Activated CD8-positive, alpha-beta memory T cell treated with anti-CD3 and anti-CD28 coated beads, Interleukin-2, amount 50 U/mL, for 1 hour (primary cell): ENCODE measurements around the gene MOXD1.
"Not testable (repeated sequence)": the region's sequence is repeated elsewhere in the genome, so short reads cannot be mapped to it uniquely, and the experiment has no call there.

ENCODE experiments used
- DNase-seq: peaks from one replicate; pipeline ENCODE4 v3.0.0-alpha.2; 2020; ENCODE audit errors: extremely low read depth

MOXD1 gene

DNA sequence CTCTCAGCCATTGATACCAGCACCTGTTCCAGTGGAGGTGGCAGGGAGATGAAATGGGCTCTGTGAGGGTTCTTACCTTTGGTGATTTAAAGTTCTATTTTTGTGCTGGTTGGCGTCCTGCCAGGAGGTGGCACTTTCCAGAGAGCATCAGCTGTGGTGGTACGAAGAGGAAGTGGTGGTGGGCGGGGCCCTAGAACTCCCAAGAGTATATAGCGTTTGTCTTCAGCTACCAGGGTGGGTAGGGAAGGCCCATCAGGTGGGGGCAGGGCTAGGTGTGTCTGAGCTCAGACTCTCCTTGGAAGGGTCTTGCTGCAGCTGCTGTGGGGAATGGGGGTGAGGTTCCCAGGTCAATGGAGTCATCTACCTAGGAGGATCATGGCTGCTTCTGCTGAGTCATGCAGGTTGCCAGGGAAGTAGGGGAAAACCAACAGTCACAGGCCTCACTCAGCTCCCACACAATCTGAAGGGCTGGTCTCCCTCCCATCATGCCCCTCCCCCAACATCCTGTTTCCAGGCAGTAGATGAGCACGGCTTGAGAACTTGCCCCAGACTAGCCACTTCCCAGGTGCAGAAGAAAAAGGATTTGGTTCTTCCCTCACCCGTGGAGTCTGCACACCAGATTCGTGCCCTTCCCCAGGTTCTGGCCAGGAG is 46.6 kb downstream of the MOXD1 start:
- no peak for DNase-seq

DNA sequence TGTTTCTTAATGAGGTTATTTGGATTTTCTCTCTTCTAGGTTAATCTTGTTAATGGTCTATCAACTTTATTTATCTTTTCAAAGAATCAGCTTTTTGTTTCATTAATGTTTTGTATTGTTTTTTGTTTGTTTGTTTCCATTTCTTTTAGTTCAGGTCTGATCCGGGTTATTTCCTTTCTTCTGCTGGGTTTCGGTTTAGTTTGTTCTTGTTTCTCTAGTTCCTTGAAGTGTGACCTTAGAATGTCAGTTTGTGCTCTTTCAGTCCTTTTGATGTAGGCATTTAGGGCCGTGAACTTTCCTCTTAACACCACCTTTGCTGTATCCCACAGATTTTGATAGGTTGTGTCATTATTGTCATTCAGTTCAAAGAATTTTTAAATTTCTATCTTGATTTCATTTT is 49.3 kb downstream of the MOXD1 start:
- not testable (repeated sequence) for DNase-seq

DNA sequence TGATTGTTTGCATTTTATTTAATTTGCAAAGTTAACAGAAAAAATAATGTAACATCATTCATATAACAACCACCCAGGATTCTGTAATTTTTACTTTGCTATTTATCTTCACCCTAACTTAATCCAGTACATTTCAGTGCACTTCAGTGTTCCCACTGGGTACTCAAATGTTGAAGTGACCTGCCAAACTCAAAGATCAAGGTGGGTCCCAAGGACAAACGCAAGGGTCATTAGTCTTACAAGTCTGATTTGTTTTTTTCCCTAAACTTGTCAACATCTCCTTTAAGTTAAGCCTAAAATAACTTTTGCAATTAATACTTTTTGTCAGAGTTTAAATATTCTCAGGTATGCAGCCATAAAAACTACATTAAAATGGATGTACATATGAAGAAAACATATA is 53.0 kb downstream of the MOXD1 start:
- no peak for DNase-seq

DNA sequence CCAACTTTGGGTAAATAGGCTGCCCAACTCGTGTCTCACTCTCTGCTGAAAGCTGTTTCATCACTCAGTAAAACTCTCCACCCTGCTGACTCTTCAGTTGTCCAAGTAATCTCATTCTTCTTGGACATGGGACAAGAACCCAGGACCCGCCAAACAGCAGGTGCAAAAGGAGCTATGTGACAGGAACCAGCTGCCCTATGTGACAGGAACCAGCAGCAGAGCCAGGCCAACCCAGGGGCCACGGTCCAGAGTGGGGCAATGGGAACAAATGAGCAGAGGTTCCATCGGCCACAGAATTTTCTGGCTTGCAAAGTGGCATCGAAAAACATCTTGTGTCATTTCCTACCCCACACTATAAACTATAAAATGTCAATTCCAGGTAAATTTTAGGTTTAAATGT is 56.5 kb downstream of the MOXD1 start:
- no peak for DNase-seq

DNA sequence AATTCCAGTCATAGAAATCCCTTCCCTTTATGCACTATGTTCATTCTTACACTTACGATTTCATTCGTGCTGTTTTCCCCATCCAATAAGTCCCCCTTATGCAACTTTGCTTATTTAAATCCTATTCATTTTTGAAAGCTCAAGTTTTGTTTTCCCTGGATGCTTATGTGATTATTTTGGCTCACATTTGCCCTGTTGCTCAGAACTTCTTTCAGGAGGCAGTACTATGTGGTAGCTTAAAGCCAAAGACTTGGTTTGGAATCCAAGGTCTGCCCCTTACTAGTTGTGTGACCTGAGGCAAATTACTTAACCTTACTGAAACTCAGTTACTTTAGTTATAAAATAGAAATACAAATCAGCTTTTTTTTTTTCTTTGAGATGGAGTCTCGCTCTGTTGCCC is 59.6 kb downstream of the MOXD1 start:
- DNase-seq = no peak

DNA sequence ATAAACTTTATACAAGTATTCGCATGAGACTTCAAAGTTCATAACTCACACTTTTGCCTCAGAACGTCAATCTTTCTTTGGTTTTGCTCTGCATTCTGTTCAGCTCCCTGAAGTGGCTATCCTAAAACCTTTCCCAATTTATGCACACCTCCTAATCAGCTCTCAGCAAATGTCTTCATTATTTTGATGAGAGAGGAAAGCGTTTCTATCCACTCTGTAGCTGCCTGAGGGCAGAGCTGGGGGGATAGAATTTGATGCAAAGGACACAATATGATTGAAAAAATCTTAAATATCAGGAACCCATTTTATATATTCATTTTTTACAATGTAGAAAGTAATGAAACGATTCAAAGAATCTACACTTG is 66.8 kb downstream of the MOXD1 start:
- DNase-seq = no peak

DNA sequence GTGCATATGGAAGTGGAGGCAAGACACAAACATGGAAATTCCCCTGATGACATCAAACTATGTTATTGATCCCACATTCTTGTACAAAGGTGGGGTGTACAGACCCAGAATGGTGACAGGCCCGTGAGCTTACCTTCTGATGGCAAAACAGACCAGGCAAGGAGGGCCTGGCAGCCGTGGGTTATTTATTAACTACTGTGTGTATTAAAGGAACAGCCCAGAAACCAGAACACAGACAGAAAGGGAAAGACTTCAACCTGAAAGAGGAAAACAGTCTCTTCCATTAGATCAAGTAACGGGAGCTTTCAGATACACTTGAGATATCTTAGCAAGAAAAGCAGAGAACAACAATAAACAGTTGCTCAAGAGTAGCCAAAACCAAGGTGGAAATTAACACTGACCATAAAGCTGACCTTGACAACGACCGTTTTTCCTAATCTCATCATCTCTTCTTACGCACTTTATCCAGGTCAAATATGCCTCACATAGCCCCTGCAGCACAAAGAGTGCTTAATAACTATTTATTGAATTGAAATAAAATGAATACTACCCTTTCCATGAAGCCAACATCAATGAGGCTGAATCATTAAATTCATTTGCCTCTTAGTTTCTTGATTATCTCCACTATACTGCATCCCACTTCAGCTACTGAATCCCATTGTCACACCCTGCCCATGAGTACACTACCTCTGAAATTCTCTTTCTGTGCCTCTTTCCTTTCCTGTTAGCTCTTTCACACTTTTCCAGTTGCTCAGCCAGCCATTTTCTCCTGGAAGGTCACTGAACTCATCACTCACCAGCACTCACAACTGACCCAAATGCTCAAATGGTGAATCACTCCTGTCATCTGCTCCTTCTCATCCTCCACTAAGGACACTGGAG is 67.4 kb downstream of the MOXD1 start:
- DNase-seq = no peak

DNA sequence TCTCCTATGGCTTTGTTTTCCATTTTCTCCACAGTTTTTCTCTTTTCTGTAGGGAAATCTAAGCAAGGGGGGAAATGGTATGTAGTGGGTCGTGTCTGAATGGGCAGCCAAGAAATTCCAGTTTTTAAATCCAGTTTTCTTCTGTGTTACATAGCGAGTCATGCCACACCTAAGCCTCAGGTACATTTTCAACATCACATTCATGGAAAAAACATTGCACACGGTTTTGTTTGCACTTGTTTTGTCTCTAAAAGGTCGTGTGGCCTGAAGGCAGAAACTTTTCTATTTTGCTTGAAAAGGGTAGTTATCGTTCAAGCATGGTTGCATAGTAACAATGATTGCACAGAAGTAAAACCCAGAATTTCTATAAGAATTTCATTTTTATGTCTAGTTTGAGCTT is 70.5 kb downstream of the MOXD1 start:
- no peak for DNase-seq

DNA sequence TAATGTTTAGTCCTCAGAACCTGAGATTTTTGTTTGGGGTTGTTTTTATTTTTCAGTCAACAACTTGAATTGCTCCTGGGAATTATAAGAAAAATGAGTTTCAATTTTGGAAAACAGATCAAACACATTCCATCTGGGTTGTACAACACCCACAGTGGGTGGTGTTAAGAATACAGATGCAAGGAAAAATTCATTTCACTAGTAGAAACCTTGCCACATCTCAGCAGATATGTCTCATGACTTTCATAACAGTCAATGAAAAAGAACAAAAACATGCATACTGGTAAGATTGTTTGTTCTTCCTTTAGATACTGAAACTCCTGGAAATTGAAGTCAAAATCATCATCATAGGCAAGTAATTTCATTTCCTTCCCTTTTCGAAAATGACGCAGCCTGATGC is 78.9 kb downstream of the MOXD1 start:
- no peak for DNase-seq

DNA sequence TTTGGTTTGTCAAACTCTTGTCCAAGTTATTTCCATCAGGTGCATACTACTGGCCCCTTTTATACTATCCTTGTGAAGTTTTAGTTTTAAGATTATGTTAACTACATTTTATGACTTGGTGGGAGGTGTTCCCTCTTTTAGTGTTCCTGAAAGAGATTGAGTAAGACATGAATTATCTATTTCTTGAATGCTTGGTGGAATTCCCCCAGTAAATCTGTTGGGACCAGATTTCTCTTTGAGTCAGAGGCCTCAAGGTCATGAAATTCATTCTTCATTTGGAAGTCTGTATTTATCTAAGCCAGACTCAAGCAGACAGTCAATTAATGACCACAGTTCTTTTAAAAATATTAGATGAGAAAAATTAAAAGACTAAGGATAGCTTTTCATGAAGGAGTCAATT is 81.3 kb downstream of the MOXD1 start:
- DNase-seq = no peak

DNA sequence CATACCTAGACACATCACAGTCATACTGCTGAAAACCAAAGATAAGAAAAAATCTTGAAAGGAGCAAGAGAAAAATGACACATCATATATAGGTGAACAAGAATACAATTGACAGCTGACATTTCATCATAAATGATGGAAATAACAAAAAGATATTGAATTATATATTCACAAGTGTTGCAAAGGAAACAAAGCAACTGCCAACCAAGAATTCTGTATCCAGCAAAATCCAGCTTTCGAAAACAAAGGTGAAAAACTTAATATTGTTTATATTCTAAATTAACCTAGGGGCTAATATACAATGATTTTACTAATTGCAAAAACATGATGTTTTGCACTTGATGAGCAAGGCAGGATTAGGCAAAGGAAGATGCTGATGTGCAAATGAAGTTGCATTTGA is 84.3 kb downstream of the MOXD1 start:
- DNase-seq = no peak

DNA sequence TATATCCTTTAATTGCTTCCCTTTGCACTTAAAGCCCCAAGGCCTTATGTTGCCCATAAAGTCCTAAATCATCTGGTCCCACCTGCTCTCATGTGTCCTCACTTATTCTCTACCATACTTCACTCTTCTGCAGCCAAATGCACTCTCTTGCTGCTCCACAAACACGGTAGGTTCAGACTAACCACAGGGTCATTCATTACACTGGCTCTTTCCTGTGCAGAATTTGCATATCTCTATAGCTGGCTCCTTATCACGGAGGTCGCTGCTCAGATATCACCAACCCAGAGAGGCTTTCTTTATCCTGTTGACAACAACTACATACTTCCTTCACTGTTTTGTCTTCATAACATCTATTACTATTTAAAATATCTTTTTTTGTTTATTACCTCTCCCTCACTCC is 86.8 kb downstream of the MOXD1 start:
- DNase-seq = no peak

DNA sequence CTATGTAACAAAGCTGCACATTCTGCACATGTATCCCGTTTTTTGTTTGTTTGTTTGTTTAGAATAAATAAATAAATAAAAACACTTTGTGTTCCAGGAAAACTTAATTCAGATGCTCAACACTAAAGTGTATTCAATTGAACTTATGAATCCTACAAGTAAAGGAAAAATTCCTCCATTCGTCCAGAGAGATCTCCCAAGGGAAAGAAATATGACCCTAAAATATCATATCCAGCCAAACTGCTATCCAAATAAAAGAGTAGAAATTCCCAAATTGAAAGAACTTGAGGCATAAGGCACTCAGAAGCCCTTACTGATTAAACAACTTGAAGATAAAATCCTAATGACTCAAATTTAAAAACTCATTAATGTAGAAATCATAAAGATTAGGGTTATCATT is 90.4 kb downstream of the MOXD1 start:
- DNase-seq = no peak

DNA sequence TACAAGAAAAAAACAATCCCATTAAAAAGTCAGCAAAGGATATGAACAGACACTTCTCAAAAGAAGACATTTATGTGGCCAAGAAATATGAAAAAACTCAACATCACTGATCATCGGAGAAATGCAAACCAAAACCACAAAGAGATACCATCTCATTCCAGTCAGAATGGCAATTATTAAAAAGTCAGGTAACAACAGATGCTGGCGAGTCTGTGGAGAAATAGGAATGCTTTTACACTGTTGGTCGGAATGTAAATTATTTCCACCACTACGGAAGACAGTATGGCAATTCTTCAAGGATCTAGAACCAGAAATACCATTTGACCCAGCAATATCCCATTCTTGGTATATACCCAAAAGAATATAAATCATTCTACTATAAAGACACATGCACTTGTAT is 91.1 kb downstream of the MOXD1 start:
- not testable (repeated sequence) for DNase-seq

DNA sequence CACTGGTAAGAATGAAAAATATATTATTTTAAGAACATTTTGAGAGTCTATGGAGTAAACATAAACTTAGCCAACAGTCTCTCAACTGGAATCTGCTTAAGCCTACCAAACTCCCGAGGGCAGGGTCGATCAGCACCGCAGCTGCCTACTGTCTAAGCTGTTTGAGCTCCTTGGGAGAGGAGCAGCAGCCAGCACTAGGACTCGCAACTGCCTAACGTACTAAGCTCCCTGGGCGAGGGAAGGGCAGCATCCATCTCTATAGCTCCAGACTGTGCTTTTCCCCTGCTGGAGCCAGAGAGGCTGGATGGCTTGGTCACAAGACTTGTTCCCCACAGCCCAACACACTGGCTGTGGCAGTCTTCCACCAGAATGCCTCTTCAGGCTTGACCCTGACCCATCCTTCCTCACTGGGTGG is 96.4 kb downstream of the MOXD1 start:
- DNase-seq = no peak

DNA sequence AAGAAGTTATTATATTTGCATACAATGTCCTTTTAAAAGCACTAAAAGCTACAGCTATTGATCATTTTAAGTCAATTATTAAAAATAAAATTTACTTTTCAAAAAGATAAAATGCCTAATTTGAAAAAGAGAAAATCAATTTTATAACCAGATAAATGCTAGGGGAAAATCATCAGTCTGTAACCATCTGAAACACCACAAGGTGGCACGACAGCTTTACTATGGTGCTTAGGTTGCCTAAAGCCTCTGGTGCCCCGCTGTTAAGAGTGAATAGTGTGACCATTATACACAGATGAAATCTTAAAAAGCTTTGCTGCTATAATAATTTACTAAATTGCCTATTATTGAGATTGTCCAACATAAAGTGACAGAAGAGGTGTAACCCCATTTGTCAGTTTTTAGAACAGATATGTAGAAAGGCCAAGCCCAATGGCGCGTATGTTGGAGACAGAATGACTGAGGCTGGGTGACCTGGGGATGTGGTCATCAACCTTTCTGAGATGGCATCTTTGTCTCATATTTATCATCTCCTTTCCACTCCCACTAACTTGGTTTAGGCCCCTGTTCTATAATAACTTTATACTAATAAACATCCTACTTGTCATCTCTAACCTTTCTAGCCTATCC is 100.8 kb downstream of the MOXD1 start:
- no peak for DNase-seq

DNA sequence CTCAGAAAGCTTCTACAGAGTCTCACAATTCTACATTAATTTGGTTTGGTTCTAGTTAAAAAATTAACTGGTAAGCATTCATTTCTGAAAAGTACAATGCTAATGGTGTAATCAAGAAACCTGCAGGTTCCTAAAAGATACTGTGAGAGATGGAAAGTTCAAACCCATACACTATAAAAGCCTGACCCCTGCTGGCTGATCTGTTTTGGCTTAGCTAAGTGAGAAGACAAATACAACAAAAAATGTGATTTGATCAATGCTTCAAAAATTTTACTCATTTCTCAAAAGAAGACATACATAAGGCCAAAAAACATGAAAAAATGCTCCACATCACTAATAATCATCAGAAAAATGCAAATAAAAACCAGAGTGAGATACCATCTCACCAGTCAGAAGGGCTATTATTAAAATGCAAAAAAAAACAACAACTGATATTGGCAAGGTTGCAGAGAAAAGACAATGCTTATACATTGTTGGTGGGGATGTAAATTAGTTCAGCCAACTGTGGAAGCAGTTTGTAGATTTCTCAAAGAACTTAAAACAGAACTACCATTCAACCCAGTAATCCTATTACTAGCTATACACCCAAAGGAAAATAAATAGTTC is 102.8 kb downstream of the MOXD1 start:
- no peak for DNase-seq

DNA sequence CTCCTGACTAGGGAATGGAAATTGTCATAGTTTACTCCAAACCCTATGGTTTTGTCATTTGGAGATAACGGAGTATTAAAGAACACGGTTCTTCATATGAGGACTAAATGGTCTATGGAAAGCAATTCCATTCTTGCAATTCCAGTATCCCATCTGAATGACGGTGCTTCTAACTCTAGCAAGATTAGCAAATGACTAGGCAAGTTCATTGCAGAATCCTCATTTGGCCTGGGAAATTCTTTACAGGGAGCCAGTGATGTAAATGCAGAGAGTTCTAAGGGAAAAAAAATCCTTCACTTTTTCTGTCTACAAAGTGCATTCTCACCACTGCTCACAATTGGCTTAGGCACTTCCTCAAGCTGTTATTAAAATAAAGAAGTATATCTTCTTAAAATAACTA is 111.5 kb downstream of the MOXD1 start:
- no peak for DNase-seq

DNA sequence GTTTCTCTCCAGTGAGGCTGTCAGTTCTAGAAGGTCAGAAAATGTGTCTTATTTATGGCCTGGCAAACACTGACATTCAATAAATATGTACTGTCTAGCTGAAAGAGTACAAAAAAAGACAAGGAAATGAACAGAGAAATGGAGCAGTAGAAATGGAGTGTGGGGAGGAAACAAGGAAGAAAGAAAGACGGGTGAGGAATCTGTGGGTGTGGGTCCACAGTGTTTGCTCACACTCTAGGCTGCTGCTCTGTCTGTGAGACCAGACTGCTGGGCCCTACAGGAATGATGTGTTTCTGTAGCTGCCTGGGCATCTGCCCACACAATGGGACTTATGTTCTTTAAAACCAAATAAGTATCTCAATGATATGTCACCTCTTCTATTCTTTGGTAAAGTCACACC is 114.2 kb downstream of the MOXD1 start:
- no peak for DNase-seq

DNA sequence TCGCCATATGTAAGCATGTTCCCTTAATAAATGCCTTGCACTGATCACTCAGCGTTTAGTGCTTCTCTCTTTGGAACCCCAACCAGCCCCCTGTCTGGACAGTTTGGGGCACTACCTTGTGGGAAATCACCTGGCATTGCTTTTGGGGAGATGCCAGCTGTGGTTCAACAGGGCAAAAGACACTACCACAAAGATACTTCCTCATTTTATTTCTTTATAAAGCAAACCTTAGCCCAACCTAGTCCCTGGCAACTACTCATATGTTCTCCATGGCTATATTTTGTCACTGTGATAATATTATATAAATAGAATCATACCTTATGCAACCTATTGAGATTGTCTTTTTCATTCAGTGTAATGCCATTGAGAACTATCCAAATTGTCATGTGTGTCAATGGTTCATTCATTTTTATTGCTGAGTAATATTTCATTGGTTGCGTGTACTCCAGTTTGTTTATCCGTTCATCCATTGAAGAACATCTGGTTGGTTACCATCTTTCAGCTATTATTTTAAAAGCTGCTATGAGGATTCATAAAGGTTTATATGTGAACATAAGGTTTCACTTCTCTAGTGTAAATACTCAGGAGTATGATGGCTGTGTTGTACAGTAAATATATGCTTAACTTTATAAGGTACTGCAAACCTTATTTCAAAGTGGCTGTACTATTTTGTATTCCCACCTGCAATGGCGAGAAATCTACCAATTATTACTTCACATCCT is 114.8 kb downstream of the MOXD1 start:
- no peak for DNase-seq

DNA sequence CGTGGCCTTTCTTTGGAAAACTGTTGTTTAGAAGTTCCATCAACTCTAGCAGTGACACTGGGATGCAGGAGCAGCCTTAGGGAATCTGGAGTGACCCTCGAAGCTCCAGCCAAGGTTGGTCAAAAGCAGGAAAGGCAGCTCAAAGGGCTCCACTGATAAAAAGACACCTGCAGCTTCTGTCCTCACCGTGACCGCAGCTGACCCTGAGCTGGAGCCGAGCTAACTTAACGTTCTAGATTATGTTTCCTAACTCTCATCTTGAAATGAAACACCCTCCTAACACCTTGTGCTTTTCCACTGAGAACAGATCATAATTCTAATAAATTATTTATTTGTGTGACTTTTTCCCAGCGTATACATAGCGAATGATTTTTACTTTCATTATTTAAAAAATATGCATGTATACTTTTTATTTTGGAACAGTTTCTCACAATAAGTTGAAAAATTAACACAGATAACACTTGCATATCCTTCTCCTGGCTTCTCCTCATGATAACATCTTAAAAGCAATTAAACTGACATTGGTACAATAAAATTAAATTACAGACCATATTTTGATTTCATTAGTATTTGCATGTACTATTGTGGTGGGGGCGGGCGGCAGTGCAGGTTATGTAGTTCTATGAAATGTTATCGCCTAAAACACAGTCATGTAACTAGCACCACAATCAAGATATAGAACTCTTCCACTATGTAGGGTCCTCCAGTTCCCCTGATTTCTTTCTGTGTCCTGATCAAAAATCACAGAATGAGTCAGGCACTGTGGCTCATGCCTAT is 116.1 kb downstream of the MOXD1 start:
- no peak for DNase-seq
